HPDE6-E6E7 (cell line): ENCODE data around the gene COPA.

ENCODE experiments used
- DNase-seq: peaks from one replicate; pipeline ENCODE4 v3.0.0; 2011; ENCODE audit warnings: missing footprints; ENCODE audit errors: extremely low spot score

The COPA gene

GRCh38 chr1:160362168-160362957 is 19.3 kb upstream of the COPA start:
- DNase-seq: no peak

GRCh38 chr1:160361814-160362167 is 18.7 kb upstream of the COPA start:
- DNase-seq: no peak

DNA sequence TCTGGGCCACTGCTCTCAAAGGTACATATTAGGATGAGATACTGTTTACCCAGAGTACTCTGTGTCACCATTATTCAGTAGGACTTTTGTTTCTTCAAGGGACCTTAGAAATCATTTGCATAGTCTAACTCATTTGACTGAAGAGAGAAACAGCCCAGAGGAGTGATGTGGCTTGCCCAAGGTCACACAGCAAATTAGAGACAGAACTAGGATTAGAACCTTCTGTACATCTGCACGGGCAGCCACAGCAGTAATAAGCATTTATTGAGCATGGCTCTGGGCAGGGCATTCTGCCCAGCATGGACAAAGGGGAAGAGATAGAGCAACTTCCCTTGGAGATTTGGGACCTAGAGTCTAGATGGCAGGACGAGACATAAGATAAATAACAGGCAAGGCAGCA is 18.1 kb upstream of the COPA start:
- no peak for DNase-seq

DNA sequence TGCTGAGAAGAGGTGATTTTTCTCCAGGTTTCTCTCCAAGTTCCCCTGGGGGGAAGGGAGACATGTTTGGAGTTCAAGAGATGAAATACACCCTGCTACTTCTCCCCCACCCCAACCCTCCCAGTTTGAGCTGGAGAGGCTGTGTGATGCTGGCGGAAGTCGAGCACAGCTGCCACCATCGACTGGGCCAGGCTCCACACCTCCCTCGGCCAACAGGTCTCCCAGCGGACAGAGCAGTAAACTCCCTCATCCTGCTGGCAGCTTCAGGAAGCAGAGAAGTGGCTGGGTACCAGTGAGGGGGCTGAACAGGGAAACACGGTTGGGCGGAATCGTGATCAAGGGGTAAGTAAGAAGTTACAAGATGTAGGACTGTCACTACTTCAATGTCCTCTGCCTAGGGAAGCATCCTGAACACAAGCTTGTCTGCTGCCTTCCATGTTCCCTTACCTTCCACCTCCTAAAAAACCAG is 17.2 kb upstream of the COPA start:
- no peak for DNase-seq

- DNase-seq: no peak
Measured at GRCh38 chr1:160359559-160360226, 16.6 kb upstream of the COPA start.

DNA sequence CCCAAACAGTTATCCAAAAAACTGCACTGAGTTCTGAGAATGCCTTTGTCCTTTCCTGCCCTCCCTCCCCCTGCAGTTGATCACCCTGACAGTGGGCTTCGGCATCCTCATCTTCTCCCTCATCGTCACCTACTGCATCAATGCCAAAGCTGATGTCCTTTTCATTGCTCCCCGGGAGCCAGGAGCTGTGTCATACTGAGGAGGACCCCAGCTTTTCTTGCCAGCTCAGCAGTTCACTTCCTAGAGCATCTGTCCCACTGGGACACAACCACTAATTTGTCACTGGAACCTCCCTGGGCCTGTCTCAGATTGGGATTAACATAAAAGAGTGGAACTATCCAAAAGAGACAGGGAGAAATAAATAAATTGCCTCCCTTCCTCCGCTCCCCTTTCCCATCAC is 15.0 kb upstream of the COPA start:
- DNase-seq: no peak

DNA sequence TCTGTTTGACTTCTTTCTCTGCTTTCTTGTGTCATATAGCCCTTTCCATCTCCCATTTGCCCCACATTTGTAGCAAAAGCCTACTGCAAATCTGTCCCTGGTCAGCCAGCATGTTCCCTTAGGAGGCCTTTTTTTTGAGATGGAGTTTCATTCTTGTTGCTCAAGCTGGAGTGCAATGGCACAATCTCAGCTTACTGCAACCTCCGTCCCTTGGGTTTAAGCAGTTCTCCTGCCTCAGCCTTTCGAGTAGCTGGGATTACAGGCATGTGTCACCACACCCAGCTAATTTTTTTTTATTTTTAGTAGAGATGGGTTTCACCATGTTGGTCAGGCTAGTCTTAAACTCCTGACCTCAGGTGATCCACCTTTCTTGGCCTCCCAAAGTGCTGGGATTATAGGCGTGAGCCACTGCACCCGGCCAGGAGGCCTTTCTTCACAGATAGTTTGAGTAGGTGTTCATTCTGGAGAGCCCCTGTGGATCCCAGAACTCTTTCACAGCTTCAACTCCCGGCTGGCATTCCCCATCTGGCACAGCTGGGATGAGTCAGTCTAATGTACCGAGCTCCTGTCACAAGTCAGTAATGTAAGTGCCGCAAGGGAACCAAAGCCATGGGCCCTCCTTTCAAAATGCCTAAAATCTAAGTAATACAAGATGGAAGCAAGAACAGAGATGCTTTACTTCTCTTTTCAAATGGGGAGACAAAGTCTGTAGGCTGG is 14.4 kb upstream of the COPA start:
- DNase-seq: no peak

- no peak for DNase-seq
Measured at GRCh38 chr1:160354388-160354985, 11.4 kb upstream of the COPA start.

GRCh38 chr1:160353223-160353622 is 10.2 kb upstream of the COPA start:
- DNase-seq: no peak

DNA sequence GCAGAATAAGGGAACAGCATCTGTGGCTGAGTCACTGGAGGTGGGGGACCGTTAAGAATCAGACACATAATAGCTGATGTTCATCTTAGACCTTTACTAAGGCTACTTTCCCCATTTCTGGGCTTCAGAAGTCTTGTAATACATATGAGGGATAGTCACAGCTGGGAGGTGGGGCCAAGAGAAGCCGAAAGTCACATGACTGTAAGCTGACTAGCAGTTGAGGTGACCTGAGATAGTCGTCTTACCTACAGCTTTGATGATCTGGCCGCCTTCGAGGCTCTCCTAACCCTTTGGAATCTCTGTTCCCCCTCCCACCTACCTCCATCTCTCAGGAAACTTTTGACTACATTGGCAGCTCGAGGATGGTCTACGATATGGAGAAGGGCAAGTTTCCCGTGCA is 9.5 kb upstream of the COPA start:
- DNase-seq: no peak

GRCh38 chr1:160351629-160352028 is 8.6 kb upstream of the COPA start:
- DNase-seq: no peak

DNA sequence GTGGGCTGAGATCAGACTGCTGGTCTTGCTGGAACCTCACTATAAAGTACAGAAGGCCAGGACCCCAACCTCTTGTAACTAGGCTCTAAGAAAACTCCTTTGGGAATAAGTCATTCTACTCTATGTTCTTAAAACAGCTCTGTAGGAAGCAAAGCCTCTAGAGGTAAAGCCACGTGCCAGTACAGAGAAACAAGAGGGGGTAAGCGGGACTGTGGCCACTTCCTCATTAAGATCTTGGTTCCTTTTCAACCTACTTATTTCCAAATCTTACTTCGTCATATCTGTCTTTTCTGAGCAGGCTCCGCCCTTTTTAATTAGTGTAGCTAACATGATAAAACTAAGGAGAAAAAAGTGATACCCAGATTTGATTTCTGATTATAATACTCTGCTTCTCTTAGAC is 3.9 kb upstream of the COPA start:
- no peak for DNase-seq

DNA sequence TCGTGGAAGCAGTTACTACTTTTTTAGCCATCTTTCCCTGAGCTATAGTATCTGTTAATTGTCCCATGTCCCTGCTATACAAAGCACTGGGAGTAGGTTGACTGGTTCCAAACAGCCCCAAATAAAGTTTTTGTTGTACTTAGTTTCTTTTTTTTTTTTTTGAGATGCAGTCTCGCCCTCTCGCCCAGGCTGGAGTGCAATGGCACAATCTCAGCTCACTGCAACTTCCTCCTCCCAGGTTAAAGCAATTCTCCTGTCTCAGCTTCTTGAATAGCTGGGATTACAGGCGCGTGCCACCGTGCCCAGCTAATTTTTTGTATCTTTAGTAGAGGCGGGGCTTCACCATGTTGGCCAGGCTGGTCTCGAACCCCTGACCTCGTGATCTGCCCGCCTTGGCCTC is 3.4 kb upstream of the COPA start:
- DNase-seq: no peak

- no peak for DNase-seq
Measured at GRCh38 chr1:160344936-160345335, 1.9 kb upstream of the COPA start.

DNA sequence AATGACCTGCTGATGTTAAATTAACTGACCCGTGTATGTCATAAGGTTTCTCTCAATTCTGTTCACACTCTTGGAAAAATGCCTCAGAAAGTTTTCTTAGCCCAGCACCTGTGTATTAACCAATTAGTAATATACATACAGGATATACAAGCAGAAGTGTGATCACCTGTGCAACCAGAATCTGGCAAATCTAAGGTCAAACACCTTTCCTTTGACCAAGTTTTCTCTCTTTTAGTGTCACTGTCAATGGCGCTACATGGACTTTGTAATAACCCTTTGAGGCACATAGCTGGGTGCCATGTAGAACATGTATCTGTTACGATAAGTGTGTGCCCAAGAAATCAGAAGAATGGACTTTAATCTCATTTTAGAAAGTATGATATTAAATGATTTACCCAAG is 1.2 kb upstream of the COPA start:
- no peak for DNase-seq

- no peak for DNase-seq
Measured at GRCh38 chr1:160342526-160342925, 524 bp downstream of the COPA start.

DNA sequence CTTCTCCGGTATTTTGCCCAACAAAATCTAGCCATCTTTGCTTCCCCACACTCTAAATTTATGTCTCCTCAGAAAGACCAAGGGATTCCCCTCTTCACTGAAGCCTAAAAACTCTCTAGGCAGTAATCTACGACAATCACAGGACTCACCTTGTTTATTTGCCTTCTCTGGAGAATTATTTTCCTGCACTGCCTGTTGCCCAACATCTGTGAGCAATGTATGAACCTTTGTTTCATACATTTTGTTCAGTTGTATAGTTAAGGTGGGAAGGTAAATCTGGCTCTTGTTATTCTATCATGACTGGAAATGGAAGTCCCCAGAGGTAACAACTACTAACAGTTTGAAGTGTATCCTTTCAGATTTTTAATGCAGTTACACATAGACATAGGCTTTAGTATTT is 2.2 kb downstream of the COPA start:
- DNase-seq: no peak

GRCh38 chr1:160340146-160340545 is 2.9 kb downstream of the COPA start:
- no peak for DNase-seq

- no peak for DNase-seq
Measured at GRCh38 chr1:160338580-160338979, 4.5 kb downstream of the COPA start.

DNA sequence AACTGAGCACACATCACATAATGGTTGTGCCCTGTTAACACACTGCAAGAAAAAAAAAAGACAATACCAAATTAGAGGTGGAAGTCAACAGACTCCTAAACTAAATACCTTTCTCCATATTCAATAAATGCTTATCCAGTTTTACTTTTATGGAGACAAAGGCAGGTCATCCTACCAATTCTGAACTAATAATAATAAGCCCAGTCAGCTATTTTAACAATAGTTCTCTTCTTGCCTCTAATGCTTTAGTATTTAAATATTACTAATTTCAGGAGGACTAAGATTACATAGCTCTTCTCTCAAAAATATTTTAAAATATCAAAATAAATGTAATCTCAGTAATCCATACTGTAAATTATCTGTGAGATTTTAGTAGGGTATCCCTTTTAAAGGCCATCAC is 10.5 kb downstream of the COPA start:
- DNase-seq: no peak

DNA sequence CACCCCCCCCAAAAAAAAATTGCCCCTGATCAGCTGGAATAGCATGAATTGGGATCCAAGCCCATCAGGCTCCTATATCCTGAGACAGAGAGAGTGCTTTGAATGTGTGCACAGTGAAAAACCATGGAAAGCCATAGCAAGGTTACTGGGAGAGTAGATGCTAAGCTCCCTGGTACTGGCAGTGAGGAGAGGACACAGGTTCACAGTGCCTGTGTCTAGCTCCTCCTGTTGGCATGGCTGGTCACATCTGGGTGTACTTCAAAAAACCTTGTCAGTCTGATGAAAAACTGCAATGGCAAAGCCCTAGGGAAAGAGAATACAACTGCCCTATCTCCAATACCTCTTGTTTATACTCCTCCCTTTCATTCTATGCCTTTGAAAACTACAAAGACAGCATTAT is 12.9 kb downstream of the COPA start:
- no peak for DNase-seq

- no peak for DNase-seq
Measured at GRCh38 chr1:160328184-160328583, 14.9 kb downstream of the COPA start.

DNA sequence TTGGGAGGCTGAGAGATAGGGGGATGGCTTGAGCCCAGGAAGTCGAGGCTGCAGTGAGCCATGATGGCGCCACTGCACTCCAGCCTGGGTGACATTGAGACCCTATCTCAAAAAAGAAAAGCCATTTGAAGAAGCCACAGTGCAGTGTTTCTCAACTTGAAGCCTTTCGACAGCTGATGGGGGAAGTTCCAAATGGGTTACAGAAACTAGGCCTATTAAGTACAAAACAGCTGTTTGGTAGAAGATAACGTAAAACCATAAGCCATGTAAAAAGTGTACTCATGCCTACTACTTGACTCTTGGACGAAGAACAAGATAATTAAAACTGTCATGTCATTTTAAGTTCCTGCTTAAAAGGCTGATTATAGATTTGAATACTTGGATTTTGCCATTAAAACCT is 16.6 kb downstream of the COPA start:
- no peak for DNase-seq
